PC-3 (cell line): ENCODE results near the gene OPRL1. TPM values are rescaled to one million over a fixed set of nuclear protein-coding genes. Genes with fewer than 3 reads are reported as not detected.

Experiments used
- ATAC-seq: fragments of 200-7000 bp; cut with Tn5 transposase; 2 replicates; pipeline ENCODE4 v1.9.1; 2020; ENCODE audit warnings: mild to moderate bottlenecking, moderate library complexity
- BruUV-seq: library from RNA; stranded (reverse); fragments of 400-500 nt; replicated peaks from 2 replicates; lab custom pipeline; 2021; lab: Mats Ljungman, UMichigan
- CTCF ChIA-PET: fragments of 300-600 bp; sonication (Branson Sonifier 250); formaldehyde crosslinking; loops from one replicate; lab custom pipeline; 2022; ENCODE audit warnings: antibody characterized with exemption; lab: Charles Lee
- POLR2A ChIA-PET: fragments of 300-600 bp; sonication (Branson Sonifier 250); formaldehyde crosslinking; loops from one replicate; lab custom pipeline; 2022; ENCODE audit warnings: antibody characterized with exemption; ENCODE audit not compliant: unreplicated experiment; lab: Charles Lee
- DNase-seq: peaks from one replicate; pipeline ENCODE4 v3.0.0-alpha.2; 2015
- H2AFZ ChIP-seq: fragments of 300-600 bp; sonication (generic); 2 replicates; pipeline ENCODE4 v1.6.0; 2016; ENCODE audit warnings: antibody characterized with exemption, low read length
- H3F3A ChIP-seq: fragments of 300-600 bp; sonication (generic); one replicate; pipeline ENCODE4 v1.6.0; 2017; ENCODE audit warnings: antibody characterized with exemption, low read length, control low read depth, mild to moderate bottlenecking; ENCODE audit not compliant: unreplicated experiment
- H3K27ac ChIP-seq: fragments of 300-600 bp; sonication (generic); 2 replicates; pipeline ENCODE4 v1.5.1; 2016; ENCODE audit warnings: mild to moderate bottlenecking, low read length
- H3K27me3 ChIP-seq: fragments of 300-600 bp; sonication (generic); 2 replicates; pipeline ENCODE4 v1.6.1; 2016; ENCODE audit warnings: low read length, mixed read lengths
- H3K36me3 ChIP-seq: fragments of 300-600 bp; sonication (generic); 2 replicates; pipeline ENCODE4 v1.6.1; 2016; ENCODE audit warnings: low read depth, mixed run types, low read length, mixed read lengths
- H3K4me1 ChIP-seq: fragments of 300-600 bp; sonication (generic); 2 replicates; pipeline ENCODE4 v1.5.1; 2016; ENCODE audit warnings: low read length; ENCODE audit not compliant: insufficient read depth
- H3K4me2 ChIP-seq: fragments of 300-600 bp; sonication (generic); 2 replicates; pipeline ENCODE4 v1.6.0; 2016; ENCODE audit warnings: low read length
- H3K4me3 ChIP-seq: fragments of 300-600 bp; sonication (generic); 2 replicates; pipeline ENCODE4 v1.5.1; 2016; ENCODE audit warnings: mild to moderate bottlenecking, low read length, mixed read lengths
- H3K79me2 ChIP-seq: fragments of 300-600 bp; sonication (generic); 2 replicates; pipeline ENCODE4 v1.6.1; 2017; ENCODE audit warnings: low read length, mixed read lengths
- H3K9ac ChIP-seq: fragments of 300-600 bp; sonication (generic); 2 replicates; pipeline ENCODE4 v1.6.0; 2016; ENCODE audit warnings: mild to moderate bottlenecking, low read length
- H3K9me2 ChIP-seq: fragments of 300-600 bp; sonication (generic); replicated peaks from 2 replicates; pipeline ENCODE4 v1.6.1; 2016; ENCODE audit warnings: mixed run types, low read length, mixed read lengths
- H3K9me3 ChIP-seq: fragments of 300-600 bp; sonication (generic); 2 replicates; pipeline ENCODE4 v1.6.1; 2016; ENCODE audit warnings: low read length, mixed read lengths
- H4K20me1 ChIP-seq: fragments of 300-600 bp; sonication (generic); 2 replicates; pipeline ENCODE4 v1.6.1; 2016; ENCODE audit warnings: low read length, mixed read lengths
- EZH2 ChIP-seq: fragments of 300-600 bp; sonication (generic); IDR thresholded peaks from one replicate; pipeline ENCODE4 v1.6.1; 2017; ENCODE audit warnings: antibody characterized with exemption, mild to moderate bottlenecking, low read length; ENCODE audit not compliant: unreplicated experiment
- EZH2phosphoT487 ChIP-seq: fragments of 300-600 bp; sonication (generic); IDR thresholded peaks from 2 replicates; pipeline ENCODE4 v1.6.1; 2018; ENCODE audit warnings: mild to moderate bottlenecking, antibody characterized with exemption, low read length, borderline replicate concordance
- intact Hi-C: fragments of 100-400 bp; cut with micrococcal nuclease; formaldehyde crosslinking; loops from 2 replicates; pipeline ENCODE4 v1.9.0; 2023
- total RNA-seq: library from RNA; depleted of rRNA; stranded (reverse); fragments of >200 nt; gene quantifications from 2 replicates; pipeline ENCODE4 v1.2.3, GENCODE V29; 2014
- TF ChIP-seq, protein P1 (sequence below): fragments of 300-600 bp; sonication (generic); conservative IDR thresholded peaks from 2 replicates; pipeline ENCODE4 v1.5.1; 2017; ENCODE audit warnings: antibody characterized with exemption, low read depth, mild to moderate bottlenecking, low read length

The OPRL1 gene
- total RNA-seq, 1 experiment from 2014 or later, result 5.6 TPM

DNA sequence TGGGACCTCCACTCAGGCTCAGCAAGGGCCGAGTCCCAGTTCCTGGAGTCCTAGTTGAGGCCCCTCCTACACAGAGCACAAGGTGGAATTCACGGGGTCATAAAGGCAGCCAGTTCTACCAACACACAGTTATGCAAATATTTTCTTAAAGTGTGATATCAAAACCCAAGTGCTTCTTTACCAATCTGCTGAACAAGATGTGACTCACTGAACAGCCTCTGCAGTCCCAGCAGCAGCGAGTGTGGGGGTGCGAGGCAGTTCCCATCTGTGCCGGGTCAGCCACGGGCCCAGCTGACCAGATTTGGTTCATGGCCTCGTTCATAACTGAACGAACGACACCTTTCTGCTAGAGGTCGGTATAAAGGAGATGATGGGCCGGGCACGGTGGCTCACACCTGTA, 21.3 kb upstream of the OPRL1 start:
- intact Hi-C loops, result no loop called here

DNA sequence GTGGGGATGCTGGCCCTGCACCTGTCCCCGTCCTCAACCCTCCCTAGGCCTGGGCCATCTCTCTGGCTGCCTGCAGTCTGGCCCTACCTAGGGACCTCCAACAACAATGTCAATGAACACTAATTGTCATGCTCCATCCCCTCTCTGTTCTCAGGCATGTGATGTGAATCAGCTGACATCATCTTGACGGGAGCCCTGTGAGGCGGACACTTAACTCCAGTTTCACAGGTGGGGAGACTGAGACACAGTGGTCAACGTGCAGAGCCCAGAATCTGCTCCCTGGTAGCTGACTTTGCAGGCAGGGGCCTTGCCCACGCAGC, 17.6 kb upstream of the OPRL1 start:
- ChIA-PET CTCF (interaction anchor here (0.6 to 1.0 kb wide), 2 partner anchors 23 to 517 kb away, joined by 3 to 8 read pairs; no protein-coding TSS in a partner anchor), POLR2A (no interaction called here)
- H3K4me3 ChIP-seq, result peak overlapping the region; percentile 79
- intact Hi-C loops, result loop anchor here (2.0 kb wide), 1 partner anchor 23 kb away; no protein-coding TSS in a partner anchor
- H3K4me2 ChIP-seq, result peak overlapping the region; percentile 95
- ATAC-seq (no peak), DNase-seq (no peak)
- H2AFZ ChIP-seq, result peak overlapping the region; percentile 67; the same call in 1 of the 2 replicates
- peaks cover 46% of the 10 kb centered on the region for H3K4me1 ChIP-seq
- H3K79me2 ChIP-seq, result peaks cover 10% of the 10 kb centered on the region
- no peaks in the 10 kb centered on the region for H3K27me3 ChIP-seq
- H3K9me3 ChIP-seq, result no peaks in the 10 kb centered on the region
- no peaks in the 10 kb centered on the region for H3K36me3 ChIP-seq
- peak overlapping the region; percentile 84 for H3K9ac ChIP-seq
- no peaks in the 10 kb centered on the region for H4K20me1 ChIP-seq
- H3F3A ChIP-seq, result no peaks in the 10 kb centered on the region
- TF ChIP-seq EZH2phosphoT487 (no peak), EZH2 (no peak)
- TF ChIP-seq, protein P1, sequence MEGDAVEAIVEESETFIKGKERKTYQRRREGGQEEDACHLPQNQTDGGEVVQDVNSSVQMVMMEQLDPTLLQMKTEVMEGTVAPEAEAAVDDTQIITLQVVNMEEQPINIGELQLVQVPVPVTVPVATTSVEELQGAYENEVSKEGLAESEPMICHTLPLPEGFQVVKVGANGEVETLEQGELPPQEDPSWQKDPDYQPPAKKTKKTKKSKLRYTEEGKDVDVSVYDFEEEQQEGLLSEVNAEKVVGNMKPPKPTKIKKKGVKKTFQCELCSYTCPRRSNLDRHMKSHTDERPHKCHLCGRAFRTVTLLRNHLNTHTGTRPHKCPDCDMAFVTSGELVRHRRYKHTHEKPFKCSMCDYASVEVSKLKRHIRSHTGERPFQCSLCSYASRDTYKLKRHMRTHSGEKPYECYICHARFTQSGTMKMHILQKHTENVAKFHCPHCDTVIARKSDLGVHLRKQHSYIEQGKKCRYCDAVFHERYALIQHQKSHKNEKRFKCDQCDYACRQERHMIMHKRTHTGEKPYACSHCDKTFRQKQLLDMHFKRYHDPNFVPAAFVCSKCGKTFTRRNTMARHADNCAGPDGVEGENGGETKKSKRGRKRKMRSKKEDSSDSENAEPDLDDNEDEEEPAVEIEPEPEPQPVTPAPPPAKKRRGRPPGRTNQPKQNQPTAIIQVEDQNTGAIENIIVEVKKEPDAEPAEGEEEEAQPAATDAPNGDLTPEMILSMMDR, result no peak
- no TSS peak for BruUV-seq
- H3K9me2 ChIP-seq, result no peaks in the 10 kb centered on the region
- 0 out of 2 replicates have a peak overlapping the region, but pooled peaks have one; percentile 6 for H3K27ac ChIP-seq

More for the DNA sequence above, 21.3 kb upstream of the OPRL1 start:
- CTCF ChIA-PET, result no interaction called here
- Histone ChIP-seq H3K4me2 (peak overlapping the region; percentile 18; the same call in 1 of the 2 replicates), H3K9me3 (no peaks in the 10 kb centered on the region), H3K4me3 (no peak overlapping the region), H2AFZ (peak overlapping the region; percentile 36; the same call in 1 of the 2 replicates), H3K36me3 (no peaks in the 10 kb centered on the region), H3F3A (no peaks in the 10 kb centered on the region), H3K4me1 (peaks cover 16% of the 10 kb centered on the region), H3K27ac (no peak overlapping the region), H3K9me2 (no peaks in the 10 kb centered on the region), H3K79me2 (0 out of 2 replicates have a peak, but pooled peaks cover 3% of the 10 kb centered on the region), H3K9ac (no peak overlapping the region), H4K20me1 (no peaks in the 10 kb centered on the region), H3K27me3 (no peaks in the 10 kb centered on the region)
- POLR2A ChIA-PET, result no interaction called here
- DNase-seq (peak; percentile 26), ATAC-seq (peak; percentile 13)
- TF ChIP-seq, protein P1, result no peak
- TF ChIP-seq EZH2 (no peak), EZH2phosphoT487 (no peak)
- BruUV-seq, result no TSS peak
